Stomach smooth muscle (tissue), 2 donors: ENCODE data around the gene AANAT.

Experiments
- H3K27ac ChIP-seq: one replicate; pipeline ENCODE4 v1.7.0; 2013; ENCODE audit warnings: mild to moderate bottlenecking, low read length, inconsistent platforms
- H3K27me3 ChIP-seq, 2 donors: one replicate each; pipeline ENCODE4 v1.7.0; 2013; ENCODE audit warnings: low read length in 2 of 2; ENCODE audit not compliant: insufficient read depth in 2 of 2, control insufficient read depth in 1 of 2
- H3K36me3 ChIP-seq, 2 donors: one replicate each; pipeline ENCODE4 v1.7.0; 2013; ENCODE audit warnings: low read length in 2 of 2; ENCODE audit not compliant: control insufficient read depth in 2 of 2, insufficient read depth in 2 of 2
- H3K4me1 ChIP-seq: one replicate; pipeline ENCODE4 v1.7.0; 2013; ENCODE audit warnings: low read length; ENCODE audit not compliant: control insufficient read depth, insufficient read depth
- H3K4me3 ChIP-seq, 2 donors: one replicate each; pipeline ENCODE4 v1.7.0; 2013; ENCODE audit warnings: low read length in 2 of 2
- H3K9ac ChIP-seq, 2 donors: one replicate each; pipeline ENCODE4 v1.7.0; 2013; ENCODE audit warnings: low read length in 2 of 2, mild to moderate bottlenecking in 1 of 2
- H3K9me3 ChIP-seq, 2 donors: one replicate each; pipeline ENCODE4 v1.7.0; 2013; ENCODE audit warnings: low read length in 2 of 2; ENCODE audit not compliant: control insufficient read depth in 2 of 2
- donor health status: healthy.
- donor health status: Pancreatic carcinoma.

AANAT gene

GRCh38 chr17:76442341-76443338, 24.8 kb upstream of the AANAT start:
- H3K4me3 ChIP-seq: no peak overlapping the region
- H3K9ac ChIP-seq: no peak overlapping the region
- H3K27ac ChIP-seq: no peak overlapping the region
- no peaks in the 10 kb centered on the region for H3K36me3 ChIP-seq
- peaks cover 12% of the 10 kb centered on the region for H3K4me1 ChIP-seq
- H3K27me3 ChIP-seq: no peaks in the 10 kb centered on the region
- H3K9me3 ChIP-seq: no peaks in the 10 kb centered on the region

- H3K4me3 ChIP-seq: no peak overlapping the region
- H3K27me3 ChIP-seq: no peaks in the 10 kb centered on the region
- no peak overlapping the region for H3K27ac ChIP-seq
- H3K4me1 ChIP-seq: peaks cover 19% of the 10 kb centered on the region
- no peaks in the 10 kb centered on the region for H3K36me3 ChIP-seq
- no peak overlapping the region for H3K9ac ChIP-seq
- no peaks in the 10 kb centered on the region for H3K9me3 ChIP-seq
These were observed 22.7 kb upstream of the AANAT start for GRCh38 chr17:76444518-76445311.

GRCh38 chr17:76445697-76446448, 21.5 kb upstream of the AANAT start:
- Histone ChIP-seq H3K27me3 (no peaks in the 10 kb centered on the region), H3K9ac (no peak overlapping the region), H3K4me3 (no peak overlapping the region), H3K27ac (no peak overlapping the region), H3K9me3 (no peaks in the 10 kb centered on the region), H3K36me3 (no peaks in the 10 kb centered on the region), H3K4me1 (peaks cover 19% of the 10 kb centered on the region)

GRCh38 chr17:76446449-76447231, 20.8 kb upstream of the AANAT start:
- no peak overlapping the region for H3K27ac ChIP-seq
- H3K9me3 ChIP-seq: no peaks in the 10 kb centered on the region
- H3K36me3 ChIP-seq: no peaks in the 10 kb centered on the region
- H3K9ac ChIP-seq: no peak overlapping the region
- H3K4me1 ChIP-seq: peaks cover 20% of the 10 kb centered on the region
- H3K27me3 ChIP-seq: no peaks in the 10 kb centered on the region
- H3K4me3 ChIP-seq: no peak overlapping the region

- H3K9me3 ChIP-seq: no peaks in the 10 kb centered on the region
- no peaks in the 10 kb centered on the region for H3K36me3 ChIP-seq
- H3K27me3 ChIP-seq: no peaks in the 10 kb centered on the region
- H3K9ac ChIP-seq: peak overlapping the region in 1 of 2 donors; percentile 39
- H3K4me3 ChIP-seq: no peak overlapping the region
- H3K4me1 ChIP-seq: peaks cover 30% of the 10 kb centered on the region
- peak overlapping the region; percentile 0 for H3K27ac ChIP-seq
These were observed 19.3 kb upstream of the AANAT start for GRCh38 chr17:76447931-76448652.

- H3K27me3 ChIP-seq: no peaks in the 10 kb centered on the region
- H3K9me3 ChIP-seq: no peaks in the 10 kb centered on the region
- H3K4me3 ChIP-seq: no peak overlapping the region
- H3K36me3 ChIP-seq: no peaks in the 10 kb centered on the region
- H3K4me1 ChIP-seq: peaks cover 30% of the 10 kb centered on the region
- H3K9ac ChIP-seq: no peak overlapping the region
- no peak overlapping the region for H3K27ac ChIP-seq
These were observed 18.3 kb upstream of the AANAT start for GRCh38 chr17:76449126-76449525.

- H3K36me3 ChIP-seq: no peaks in the 10 kb centered on the region
- peak overlapping the region; percentile 36 to 54 for H3K9ac ChIP-seq
- peaks cover 28% of the 10 kb centered on the region for H3K4me1 ChIP-seq
- no peak overlapping the region for H3K27ac ChIP-seq
- no peaks in the 10 kb centered on the region for H3K9me3 ChIP-seq
- no peak overlapping the region for H3K4me3 ChIP-seq
- H3K27me3 ChIP-seq: no peaks in the 10 kb centered on the region
These were observed 15.9 kb upstream of the AANAT start for GRCh38 chr17:76451506-76451905.

- Histone ChIP-seq H3K9ac (peak overlapping the region in 1 of 2 donors; percentile 54), H3K4me3 (peak overlapping the region; percentile 58 to 75), H3K27me3 (no peaks in the 10 kb centered on the region), H3K27ac (no peak overlapping the region), H3K4me1 (peaks cover 22% of the 10 kb centered on the region), H3K9me3 (no peaks in the 10 kb centered on the region), H3K36me3 (no peaks in the 10 kb centered on the region)
These were observed 15.2 kb upstream of the AANAT start for GRCh38 chr17:76452127-76452659.

- H3K36me3 ChIP-seq: no peaks in the 10 kb centered on the region
- H3K4me1 ChIP-seq: peaks cover 16% of the 10 kb centered on the region
- H3K27ac ChIP-seq: no peak within 1 kb of the TSS
- H3K9me3 ChIP-seq: no peaks in the 10 kb centered on the region
- H3K4me3 ChIP-seq: peak within 1 kb of the TSS; percentile 58 to 75
- H3K27me3 ChIP-seq: no peaks in the 10 kb centered on the region
- peak within 1 kb of the TSS; percentile 47 to 54 for H3K9ac ChIP-seq
These were observed 14.6 kb upstream of the AANAT start, which contains the start of gene UBE2O for GRCh38 chr17:76452660-76453430. Gene UBE2O (minus strand): TSS chr17:76453152. CDS start chr17:76453141, 11 bp downstream.
